Subcutaneous adipose tissue (tissue), 4 donors: ENCODE data around the gene GPR68. TPM values are rescaled to one million over a fixed set of nuclear protein-coding genes. Genes with fewer than 3 reads are reported as not detected.

Experiments
- CTCF ChIP-seq: fragments of 450-650 bp; IDR thresholded peaks from one replicate; pipeline ENCODE4 v1.5.1; 2016; ENCODE audit warnings: low read depth, mild to moderate bottlenecking, control low read depth, antibody characterized with exemption, moderate library complexity
- total RNA-seq, 4 donors: library from RNA; depleted of rRNA; stranded (reverse); fragments of >200 nt; gene quantifications; one replicate each; pipeline ENCODE4 v1.1.0, GENCODE V29; 2016

GPR68 gene
- total RNA-seq, 4 donors from 2014 or later, result 0.51 to 2.2 (median 1.2) TPM

- TF ChIP-seq CTCF, result no peak
These were observed 13.0 kb upstream of the GPR68 start for GRCh38 chr14:91257328-91258010.

- TF ChIP-seq CTCF, result no peak
These were observed 12.2 kb upstream of the GPR68 start for GRCh38 chr14:91256661-91257060.

- TF ChIP-seq CTCF, result no peak
These were observed 10.7 kb upstream of the GPR68 start for GRCh38 chr14:91255026-91255695.

GRCh38 chr14:91254461-91254860 lies 10.0 kb upstream of the GPR68 start:
- TF ChIP-seq CTCF, result no peak

GRCh38 chr14:91253795-91254323 lies 9.4 kb upstream of the GPR68 start:
- TF ChIP-seq CTCF, result no peak

- no peak for TF ChIP-seq CTCF
These were observed 8.6 kb upstream of the GPR68 start for GRCh38 chr14:91252871-91253794.
